GM21528 (cell line): ENCODE measurements around the gene GFRA1.

Source experiments
- ATAC-seq: cut with Tn5 transposase; IDR thresholded peaks from one replicate; pipeline ENCODE4 v1.9.1; 2021; ENCODE audit warnings: mild to moderate bottlenecking, moderate library complexity; ENCODE audit not compliant: unreplicated experiment, low FRiP score

The GFRA1 gene

GRCh38 chr10:116271593-116272439 is 1.2 kb downstream of the GFRA1 start:
- ATAC-seq, result no peak

GRCh38 chr10:116270771-116271592 is 2.0 kb downstream of the GFRA1 start:
- no peak for ATAC-seq

GRCh38 chr10:116270126-116270770 is 2.8 kb downstream of the GFRA1 start:
- ATAC-seq, result no peak

DNA sequence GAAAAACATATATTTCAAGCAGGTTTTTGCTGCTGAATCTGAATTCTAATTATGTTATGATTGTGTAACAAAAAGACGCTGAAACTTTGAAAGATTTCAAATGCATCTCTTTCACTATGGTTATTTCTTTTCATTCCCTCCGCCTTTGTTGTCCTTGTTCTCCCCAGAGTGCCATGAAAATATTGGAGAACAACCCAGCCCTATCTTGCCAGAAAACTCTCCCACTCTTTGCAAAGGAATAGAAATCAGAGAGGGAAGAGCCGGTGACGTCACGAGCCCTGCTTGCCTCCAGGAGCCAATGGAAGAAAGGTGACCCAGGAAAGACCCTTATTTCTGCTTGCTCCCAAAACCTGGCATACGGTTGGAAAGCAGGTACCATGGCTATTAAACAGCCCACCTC is 3.4 kb downstream of the GFRA1 start:
- ATAC-seq, result no peak

GRCh38 chr10:116268976-116269375 is 4.0 kb downstream of the GFRA1 start:
- no peak for ATAC-seq

GRCh38 chr10:116265686-116266085 is 7.3 kb downstream of the GFRA1 start:
- no peak for ATAC-seq

GRCh38 chr10:116263870-116264655 is 8.9 kb downstream of the GFRA1 start:
- ATAC-seq, result no peak

DNA sequence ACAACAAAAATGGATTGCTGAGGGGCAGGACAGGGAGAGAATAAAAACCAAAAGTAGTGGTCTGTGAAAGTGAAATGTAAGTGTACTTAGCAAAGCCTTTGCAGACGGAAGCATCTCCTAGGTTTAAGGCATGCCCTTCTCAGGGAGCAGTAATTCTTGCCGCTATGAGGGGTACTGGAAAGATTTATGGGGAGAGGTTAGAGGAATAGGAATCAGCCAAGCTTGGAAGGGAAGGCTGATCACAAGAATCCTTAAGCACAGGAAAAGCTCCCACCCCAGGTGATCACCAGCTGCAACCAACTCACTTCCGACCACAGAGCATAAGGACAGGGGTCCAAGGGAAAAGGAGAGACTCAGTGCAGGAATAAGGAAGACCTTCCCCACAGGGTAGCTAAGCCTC is 10.3 kb downstream of the GFRA1 start:
- no peak for ATAC-seq

- ATAC-seq, result no peak
Measured at GRCh38 chr10:116260599-116260998, 12.4 kb downstream of the GFRA1 start.

- ATAC-seq, result no peak
Measured at GRCh38 chr10:116259638-116260037, 13.4 kb downstream of the GFRA1 start.

DNA sequence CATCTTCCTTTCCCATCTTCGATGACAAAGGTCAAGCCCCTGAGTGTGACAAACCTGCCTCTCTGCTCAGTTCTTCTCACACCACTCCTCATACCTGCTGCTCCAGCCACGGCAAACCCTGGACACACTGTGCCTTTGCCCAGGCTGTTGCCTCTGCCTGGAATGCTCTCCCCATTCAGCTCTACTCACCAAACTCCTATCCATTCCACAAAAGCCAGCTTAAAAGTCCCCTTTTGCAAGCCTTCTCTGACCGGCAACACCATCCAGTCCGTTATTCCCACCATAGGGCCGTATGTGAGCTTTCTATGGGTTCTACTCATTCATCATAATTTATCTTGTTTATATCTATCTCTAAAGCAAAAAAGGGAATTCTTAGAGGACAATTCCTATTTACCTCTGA is 15.2 kb downstream of the GFRA1 start:
- no peak for ATAC-seq

- no peak for ATAC-seq
Measured at GRCh38 chr10:116256752-116257259, 16.2 kb downstream of the GFRA1 start.

GRCh38 chr10:116255886-116256751 is 16.9 kb downstream of the GFRA1 start:
- no peak for ATAC-seq

DNA sequence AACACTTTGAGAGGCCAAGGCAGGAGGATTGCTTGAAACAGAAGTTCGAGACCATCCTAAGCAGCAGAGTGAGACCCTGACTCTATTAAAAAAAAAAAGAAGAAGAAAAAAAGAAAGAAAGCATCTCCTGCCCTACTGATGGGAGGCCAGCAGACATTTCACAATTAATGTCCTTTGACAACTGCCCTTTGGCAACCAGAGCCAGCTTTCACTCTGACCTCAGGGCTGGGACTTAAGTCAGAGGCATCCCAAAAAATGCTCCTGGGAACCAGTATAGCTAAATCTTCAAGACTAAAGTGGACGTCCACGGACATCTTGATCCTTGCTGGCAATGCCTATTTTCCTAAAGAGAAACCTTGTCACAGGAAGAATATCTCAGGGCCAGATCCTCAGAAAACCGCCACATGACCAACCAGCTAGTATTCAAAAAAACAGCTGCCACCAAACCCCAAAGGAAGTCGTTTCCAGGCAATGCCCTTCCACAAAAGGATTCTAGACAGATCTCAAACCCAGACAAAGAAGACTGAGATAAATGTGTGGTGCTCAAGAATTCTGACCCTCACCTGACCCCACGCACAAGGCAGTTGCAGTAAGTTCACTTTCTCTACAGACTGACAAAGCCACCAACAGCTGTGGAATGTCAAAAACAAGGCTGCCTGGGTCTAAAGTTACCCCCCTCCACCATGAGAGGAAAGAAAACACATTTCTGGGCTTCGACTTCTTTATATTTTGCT is 18.4 kb downstream of the GFRA1 start:
- no peak for ATAC-seq

GRCh38 chr10:116253716-116254115 is 19.3 kb downstream of the GFRA1 start:
- ATAC-seq, result no peak

GRCh38 chr10:116251602-116252395 is 21.2 kb downstream of the GFRA1 start:
- no peak for ATAC-seq

DNA sequence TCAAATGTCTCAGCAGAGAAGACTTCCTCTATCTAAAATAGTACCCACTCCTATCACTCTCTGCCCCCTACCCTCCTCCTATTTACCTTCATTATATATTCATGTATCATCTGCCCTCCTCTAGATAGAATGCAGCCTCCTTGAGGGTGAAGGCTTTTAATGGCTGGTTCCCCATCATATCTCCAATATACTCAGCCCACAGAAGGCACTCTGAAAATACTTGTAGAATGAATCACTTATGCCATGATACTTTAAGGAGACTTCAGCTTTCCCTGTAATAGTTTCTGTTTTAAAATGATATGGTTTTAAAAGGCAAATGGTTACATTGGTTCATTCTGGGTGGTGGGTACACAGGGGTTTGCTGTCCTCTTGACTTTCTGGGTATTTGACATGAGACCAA is 25.3 kb downstream of the GFRA1 start:
- no peak for ATAC-seq

DNA sequence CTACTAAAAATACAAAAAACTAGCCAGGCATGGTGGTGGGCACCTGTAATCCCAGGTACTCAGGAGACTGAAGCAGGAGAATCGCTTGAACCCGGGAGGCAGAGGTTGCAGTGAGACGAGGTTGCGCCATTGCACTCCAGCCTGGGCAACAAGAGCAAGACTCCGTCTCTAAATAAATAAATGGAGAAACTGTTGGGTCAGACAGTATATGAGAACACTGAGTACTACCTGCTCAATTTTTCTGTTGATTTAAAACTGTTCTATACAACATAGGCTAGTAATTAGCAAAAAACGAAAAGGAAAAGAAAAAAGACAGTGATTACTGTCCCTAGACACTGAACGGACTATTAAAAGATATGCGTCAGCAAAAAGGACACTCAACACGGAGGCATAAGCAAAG is 26.7 kb downstream of the GFRA1 start:
- no peak for ATAC-seq
